Ishikawa (cell line): ENCODE results near the gene OR5B3.

ENCODE experiments used
- CEBPB ChIP-seq: IDR thresholded peaks from 2 replicates; pipeline ENCODE4 v1.6.1; 2012
- CREB1 ChIP-seq: IDR thresholded peaks from 2 replicates; pipeline ENCODE4 v1.6.1; 2012; ENCODE audit warnings: low read depth
- EGR1 ChIP-seq: IDR thresholded peaks from 2 replicates; pipeline ENCODE4 v1.6.1; 2012
- EP300 ChIP-seq: IDR thresholded peaks from 2 replicates; pipeline ENCODE4 v1.6.1; 2012; ENCODE audit warnings: borderline replicate concordance
- FOXM1 ChIP-seq: IDR thresholded peaks from 2 replicates; pipeline ENCODE4 v1.6.1; 2012; ENCODE audit warnings: low read depth, borderline replicate concordance
- NFIC ChIP-seq: IDR thresholded peaks from 2 replicates; pipeline ENCODE4 v1.6.1; 2012
- RAD21 ChIP-seq: IDR thresholded peaks from 2 replicates; pipeline ENCODE4 v1.6.1; 2012; ENCODE audit warnings: low read depth
- TAF1 ChIP-seq: IDR thresholded peaks from 2 replicates; pipeline ENCODE4 v1.6.1; 2012; ENCODE audit warnings: low read depth, mild to moderate bottlenecking
- TCF12 ChIP-seq: IDR thresholded peaks from 2 replicates; pipeline ENCODE4 v1.6.1; 2012; ENCODE audit warnings: low read depth
- TEAD4 ChIP-seq: IDR thresholded peaks from 2 replicates; pipeline ENCODE4 v1.6.1; 2012
- YY1 ChIP-seq: IDR thresholded peaks from 2 replicates; pipeline ENCODE4 v1.6.1; 2012; ENCODE audit warnings: low read depth
- ZBTB7A ChIP-seq: IDR thresholded peaks from 2 replicates; pipeline ENCODE4 v1.6.1; 2012; ENCODE audit warnings: low read depth
- TF ChIP-seq, protein P1 (sequence below): IDR thresholded peaks from 2 replicates; pipeline ENCODE4 v1.6.1; 2012
- TF ChIP-seq, protein P2 (sequence below): IDR thresholded peaks from 2 replicates; pipeline ENCODE4 v1.6.1; 2012; ENCODE audit warnings: low read depth, mild to moderate bottlenecking
- TF ChIP-seq, protein P3 (sequence below): IDR thresholded peaks from 2 replicates; pipeline ENCODE4 v1.6.1; 2012

Gene OR5B3

DNA sequence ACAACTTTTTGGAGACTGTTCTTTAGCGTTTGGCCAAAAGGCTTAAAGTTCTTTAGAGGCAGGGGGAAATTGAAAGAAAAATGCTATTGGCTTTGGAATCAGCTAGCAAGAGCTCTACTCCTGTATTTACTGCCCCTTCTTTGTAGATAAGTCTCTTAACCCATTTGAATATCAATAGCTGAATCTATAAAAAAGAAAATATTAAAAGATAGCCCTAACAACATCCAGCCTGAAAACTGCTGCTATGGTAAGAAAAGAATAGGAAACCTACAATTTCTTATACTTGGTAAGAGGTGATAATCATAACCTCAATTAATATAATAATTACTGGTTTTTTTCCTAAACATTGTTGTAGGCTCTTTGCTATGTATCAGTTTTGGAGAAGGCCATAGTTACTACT lies 35.5 kb upstream of the OR5B3 start, which contains the start of gene OR5B12:
TSS of gene OR5B12 (minus strand) at position 101 of the 400 bp plus-strand sequence. CDS start 2,085 bp downstream, outside the sequence.
- TF ChIP-seq EGR1: no peak

DNA sequence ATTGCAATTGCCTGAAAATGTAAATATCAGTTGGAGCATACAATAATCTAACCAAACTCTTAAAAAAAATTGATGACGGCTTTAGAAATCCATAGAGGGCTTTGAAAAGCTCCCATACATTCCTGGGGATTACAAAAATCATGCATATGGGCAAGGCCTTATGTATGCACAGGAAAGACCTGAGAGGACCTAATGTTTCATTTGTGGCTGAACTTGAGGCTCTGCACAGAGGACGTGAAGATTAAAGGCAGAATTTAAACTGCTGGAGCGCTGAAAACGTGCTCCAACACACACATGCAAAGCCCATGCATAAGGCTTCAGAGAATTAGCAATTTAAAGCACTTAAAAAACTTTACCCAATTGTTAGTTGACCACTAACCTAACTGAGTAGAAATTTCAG lies 31.8 kb upstream of the OR5B3 start:
- TF ChIP-seq FOXM1 (no peak), CEBPB (no peak), NFIC (no peak)
- TF ChIP-seq, protein P1, sequence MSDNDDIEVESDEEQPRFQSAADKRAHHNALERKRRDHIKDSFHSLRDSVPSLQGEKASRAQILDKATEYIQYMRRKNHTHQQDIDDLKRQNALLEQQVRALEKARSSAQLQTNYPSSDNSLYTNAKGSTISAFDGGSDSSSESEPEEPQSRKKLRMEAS: no peak
- TF ChIP-seq, protein P2, sequence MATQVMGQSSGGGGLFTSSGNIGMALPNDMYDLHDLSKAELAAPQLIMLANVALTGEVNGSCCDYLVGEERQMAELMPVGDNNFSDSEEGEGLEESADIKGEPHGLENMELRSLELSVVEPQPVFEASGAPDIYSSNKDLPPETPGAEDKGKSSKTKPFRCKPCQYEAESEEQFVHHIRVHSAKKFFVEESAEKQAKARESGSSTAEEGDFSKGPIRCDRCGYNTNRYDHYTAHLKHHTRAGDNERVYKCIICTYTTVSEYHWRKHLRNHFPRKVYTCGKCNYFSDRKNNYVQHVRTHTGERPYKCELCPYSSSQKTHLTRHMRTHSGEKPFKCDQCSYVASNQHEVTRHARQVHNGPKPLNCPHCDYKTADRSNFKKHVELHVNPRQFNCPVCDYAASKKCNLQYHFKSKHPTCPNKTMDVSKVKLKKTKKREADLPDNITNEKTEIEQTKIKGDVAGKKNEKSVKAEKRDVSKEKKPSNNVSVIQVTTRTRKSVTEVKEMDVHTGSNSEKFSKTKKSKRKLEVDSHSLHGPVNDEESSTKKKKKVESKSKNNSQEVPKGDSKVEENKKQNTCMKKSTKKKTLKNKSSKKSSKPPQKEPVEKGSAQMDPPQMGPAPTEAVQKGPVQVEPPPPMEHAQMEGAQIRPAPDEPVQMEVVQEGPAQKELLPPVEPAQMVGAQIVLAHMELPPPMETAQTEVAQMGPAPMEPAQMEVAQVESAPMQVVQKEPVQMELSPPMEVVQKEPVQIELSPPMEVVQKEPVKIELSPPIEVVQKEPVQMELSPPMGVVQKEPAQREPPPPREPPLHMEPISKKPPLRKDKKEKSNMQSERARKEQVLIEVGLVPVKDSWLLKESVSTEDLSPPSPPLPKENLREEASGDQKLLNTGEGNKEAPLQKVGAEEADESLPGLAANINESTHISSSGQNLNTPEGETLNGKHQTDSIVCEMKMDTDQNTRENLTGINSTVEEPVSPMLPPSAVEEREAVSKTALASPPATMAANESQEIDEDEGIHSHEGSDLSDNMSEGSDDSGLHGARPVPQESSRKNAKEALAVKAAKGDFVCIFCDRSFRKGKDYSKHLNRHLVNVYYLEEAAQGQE: no peak

DNA sequence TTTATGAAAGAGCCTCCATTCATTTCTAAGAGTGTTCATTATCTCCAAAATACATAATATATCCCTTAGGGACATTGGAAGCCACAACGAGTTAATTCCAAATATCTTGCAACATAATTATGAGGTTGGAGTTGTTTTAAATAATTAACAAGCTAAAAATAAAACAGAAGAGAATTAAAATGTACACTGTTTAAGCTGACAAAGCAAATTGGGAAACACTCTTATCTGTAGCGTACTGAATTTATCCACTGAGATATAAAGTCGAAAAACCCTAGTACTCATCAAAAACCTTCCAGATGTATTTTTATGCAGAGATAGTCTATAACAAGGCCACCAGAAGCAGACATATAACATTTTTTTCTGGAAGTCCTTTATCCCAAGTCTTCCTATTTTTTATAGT lies 27.5 kb upstream of the OR5B3 start:
- TF ChIP-seq, protein P2: no peak
- TF ChIP-seq TEAD4 (no peak), CREB1 (no peak)

DNA sequence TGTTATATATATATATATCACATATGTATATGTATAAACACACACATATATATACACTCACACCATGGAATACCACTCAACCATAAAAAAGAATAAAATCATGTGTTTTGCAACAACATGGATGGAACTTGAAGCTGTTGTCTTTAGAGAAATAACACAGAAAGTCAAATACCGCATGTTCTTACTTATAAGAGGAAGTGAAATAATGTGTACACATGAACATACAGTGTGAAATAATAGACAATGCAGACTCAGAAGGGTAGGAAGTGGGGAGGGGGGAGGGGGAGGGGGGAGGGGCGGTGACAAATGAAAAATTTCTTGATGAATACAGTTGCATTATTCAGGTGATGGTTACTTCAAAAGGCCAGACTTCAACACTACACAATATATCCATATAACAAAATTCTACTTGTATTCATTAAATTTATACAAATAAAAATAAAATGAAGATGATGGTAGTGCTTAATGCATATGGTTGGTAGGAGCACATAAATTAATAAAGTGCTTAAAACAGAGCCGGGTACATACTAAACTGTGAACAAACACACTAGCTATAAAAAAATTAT lies 27.0 kb upstream of the OR5B3 start:
- TF ChIP-seq, protein P2: no peak
- TF ChIP-seq TCF12 (no peak), CEBPB (no peak), FOXM1 (no peak), EGR1 (no peak), ZBTB7A (no peak), EP300 (no peak), NFIC (no peak), TAF1 (no peak), YY1 (no peak), TEAD4 (no peak), RAD21 (no peak)
- TF ChIP-seq, protein P3, sequence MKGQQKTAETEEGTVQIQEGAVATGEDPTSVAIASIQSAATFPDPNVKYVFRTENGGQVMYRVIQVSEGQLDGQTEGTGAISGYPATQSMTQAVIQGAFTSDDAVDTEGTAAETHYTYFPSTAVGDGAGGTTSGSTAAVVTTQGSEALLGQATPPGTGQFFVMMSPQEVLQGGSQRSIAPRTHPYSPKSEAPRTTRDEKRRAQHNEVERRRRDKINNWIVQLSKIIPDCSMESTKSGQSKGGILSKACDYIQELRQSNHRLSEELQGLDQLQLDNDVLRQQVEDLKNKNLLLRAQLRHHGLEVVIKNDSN: no peak

DNA sequence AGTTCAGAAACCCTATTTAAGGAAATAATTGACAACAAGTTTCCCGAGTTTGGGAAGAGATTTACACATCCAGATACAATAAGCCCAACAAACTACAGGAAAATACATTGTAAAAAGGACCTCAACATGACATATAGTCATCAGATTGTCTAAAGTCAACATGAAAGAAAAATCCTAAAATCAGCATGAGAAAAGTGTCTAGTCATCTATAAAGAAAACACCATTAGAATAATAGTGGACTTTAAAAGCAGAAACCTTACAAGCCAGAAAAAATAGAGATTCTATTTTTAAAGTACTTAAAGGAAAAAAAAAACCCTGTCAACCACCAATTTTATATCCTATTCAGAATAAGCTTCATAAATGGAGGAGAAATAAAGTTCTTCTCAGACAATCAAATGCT lies 22.6 kb upstream of the OR5B3 start:
- no peak for TF ChIP-seq RAD21
- TF ChIP-seq, protein P2: no peak
- no peak for TF ChIP-seq TCF12
- TF ChIP-seq CREB1: no peak
- no peak for TF ChIP-seq YY1
- no peak for TF ChIP-seq CEBPB
- no peak for TF ChIP-seq FOXM1
- TF ChIP-seq, protein P3: no peak
